ENCODE data around the gene FADS1. TPM values are rescaled to one million over a fixed set of nuclear protein-coding genes. Genes with fewer than 3 reads are reported as not detected.

The FADS1 gene
- total and polyA plus RNA-seq, 8 donors, result 1.8 to 56.5 (median 11.7) TPM; not detected in 1

- 76 to 88% (median 83%) methylated on average over 3 to 11 of the region's 11 CpGs for WGBS, 5 donors
- H3K27me3 ChIP-seq, result no peaks in the 10 kb centered on the region
- peaks cover under 1 to 10% (median 2%) of the 10 kb centered on the region in 4 donors for H3K4me1 ChIP-seq
- intact Hi-C loops (cut with DNase I; ENCODE audit: low total_unique reads), result no loop called here
- H3K27ac ChIP-seq, result no peak overlapping the region
- H3K9me3 ChIP-seq, result no peaks in the 10 kb centered on the region
- H3K4me3 ChIP-seq, result no peak overlapping the region
- no peak for DNase-seq
- TF ChIP-seq CTCF (IDR thresholded peaks at IDR 0.05) (no peak), EP300 (IDR thresholded peaks at IDR 0.05) (no peak), POLR2A (IDR thresholded peaks at IDR 0.05) (no peak), POLR2AphosphoS5 (IDR thresholded peaks at IDR 0.05) (no peak)
- peaks cover 60 to 100% (median 100%) of the 10 kb centered on the region in 4 donors for H3K36me3 ChIP-seq
Measured at GRCh38 chr11:61782841-61783240, 34.0 kb downstream of the FADS1 start.

- no peak for DNase-seq
- TF ChIP-seq POLR2AphosphoS5 (IDR thresholded peaks at IDR 0.05), result no peak
- no peak for TF ChIP-seq CTCF (IDR thresholded peaks at IDR 0.05)
- no peak for TF ChIP-seq EP300 (IDR thresholded peaks at IDR 0.05)
- no peak for TF ChIP-seq POLR2A (IDR thresholded peaks at IDR 0.05)
- Histone ChIP-seq H3K36me3 (peaks cover 60 to 100% (median 99%) of the 10 kb centered on the region in 4 donors), H3K9me3 (no peaks in the 10 kb centered on the region), H3K27me3 (no peaks in the 10 kb centered on the region), H3K27ac (no peak overlapping the region), H3K4me1 (peaks cover 6 to 14% (median 6%) of the 10 kb centered on the region in 4 donors), H3K4me3 (no peak overlapping the region)
- 81 to 93% (median 88%) methylated on average over 3 of the region's 3 CpGs for WGBS, 5 donors
- intact Hi-C loops (cut with DNase I; ENCODE audit: low total_unique reads), result no loop called here
Measured at GRCh38 chr11:61782299-61782698, 34.5 kb downstream of the FADS1 start.

- H3K27me3 ChIP-seq, result no peaks in the 10 kb centered on the region
- DNase-seq, result no peak
- H3K4me1 ChIP-seq, result peaks cover 12 to 21% (median 13%) of the 10 kb centered on the region in 4 donors
- 33 to 69% (median 65%) methylated on average over 1 to 5 of the region's 5 CpGs for WGBS, 5 donors
- no peak overlapping the region for H3K4me3 ChIP-seq
- no peaks in the 10 kb centered on the region for H3K9me3 ChIP-seq
- no peak for TF ChIP-seq EP300 (IDR thresholded peaks at IDR 0.05)
- no peak for TF ChIP-seq POLR2AphosphoS5 (IDR thresholded peaks at IDR 0.05)
- no peak for TF ChIP-seq CTCF (IDR thresholded peaks at IDR 0.05)
- no peak for TF ChIP-seq POLR2A (IDR thresholded peaks at IDR 0.05)
- no peak overlapping the region for H3K27ac ChIP-seq
- intact Hi-C loops (cut with DNase I; ENCODE audit: low total_unique reads), result no loop called here
- peaks cover 56 to 98% (median 93%) of the 10 kb centered on the region in 4 donors for H3K36me3 ChIP-seq
Measured at GRCh38 chr11:61781585-61781984, 35.2 kb downstream of the FADS1 start.

- no peak for TF ChIP-seq POLR2AphosphoS5 (IDR thresholded peaks at IDR 0.05)
- TF ChIP-seq CTCF (IDR thresholded peaks at IDR 0.05), result no peak
- TF ChIP-seq EP300 (IDR thresholded peaks at IDR 0.05), result no peak
- TF ChIP-seq POLR2A (IDR thresholded peaks at IDR 0.05), result no peak
- Histone ChIP-seq H3K27ac (peak overlapping the region in 1 of 5 donors; percentile 22), H3K27me3 (no peaks in the 10 kb centered on the region), H3K4me1 (peaks cover 12 to 25% (median 21%) of the 10 kb centered on the region in 4 donors), H3K9me3 (no peaks in the 10 kb centered on the region), H3K4me3 (no peak overlapping the region), H3K36me3 (peaks cover 47 to 91% (median 87%) of the 10 kb centered on the region in 4 donors)
- no peak for DNase-seq
- intact Hi-C loops (cut with DNase I; ENCODE audit: low total_unique reads), result no loop called here
- 80 to 89% (median 82%) methylated on average over 9 of the region's 9 CpGs for WGBS, 5 donors
Measured at GRCh38 chr11:61780581-61781162, 36.1 kb downstream of the FADS1 start.

Measured in stomach (tissue), 9 donors.